ENCODE data around the gene RBM18. TPM values are rescaled to one million over a fixed set of nuclear protein-coding genes. Genes with fewer than 3 reads are reported as not detected.
A peak's percentile ranks its signal among the peaks of the same experiment; 100 is the strongest.

Gene RBM18
- total RNA-seq, 1 experiment from 2014 or later: 5.6 TPM

- Histone ChIP-seq H3K36me3 (replicated peaks; ENCODE audit: control insufficient read depth, insufficient read depth, low read length) (peaks cover 6% of the 10 kb centered on the region), H3K4me3 (ENCODE audit: insufficient read depth, low read depth, low read length) (no peak overlapping the region), H3K27me3 (ENCODE audit: control insufficient read depth, insufficient read depth, low read length) (no peaks in the 10 kb centered on the region)
- no peak for DNase-seq
Observed at GRCh38 chr9:122239722-122240121, 24.9 kb downstream of the RBM18 start.

DNA sequence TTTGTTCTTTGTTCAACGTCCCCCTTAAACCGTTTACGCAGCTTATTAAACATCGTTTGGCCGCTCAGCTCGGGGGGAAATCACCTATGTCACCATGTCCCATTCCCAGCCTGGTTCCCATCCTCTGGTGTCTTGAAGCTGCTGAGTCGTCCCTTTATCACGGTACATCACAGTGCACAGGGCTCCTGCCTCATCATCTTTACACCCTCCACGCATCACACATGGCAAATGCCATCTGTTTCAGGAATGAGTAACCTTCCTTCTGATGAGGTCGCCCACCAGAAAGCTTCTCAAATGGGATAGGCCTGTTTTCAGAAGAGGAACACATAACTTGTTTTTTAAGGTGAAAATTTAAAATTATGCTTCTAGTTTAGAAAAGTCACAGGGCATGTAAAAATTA, 28.0 kb downstream of the RBM18 start:
- Histone ChIP-seq H3K4me3 (ENCODE audit: insufficient read depth, low read depth, low read length) (no peak overlapping the region), H3K27me3 (ENCODE audit: control insufficient read depth, insufficient read depth, low read length) (peaks cover 6% of the 10 kb centered on the region), H3K36me3 (replicated peaks; ENCODE audit: control insufficient read depth, insufficient read depth, low read length) (peaks cover 5% of the 10 kb centered on the region)
- DNase-seq: no peak

GRCh38 chr9:122234022-122234748, 30.5 kb downstream of the RBM18 start:
- no peak overlapping the region for H3K4me3 ChIP-seq (ENCODE audit: insufficient read depth, low read depth, low read length)
- H3K36me3 ChIP-seq (replicated peaks; ENCODE audit: control insufficient read depth, insufficient read depth, low read length): no peaks in the 10 kb centered on the region
- peaks cover 31% of the 10 kb centered on the region for H3K27me3 ChIP-seq (ENCODE audit: control insufficient read depth, insufficient read depth, low read length)
- DNase-seq: no peak

DNA sequence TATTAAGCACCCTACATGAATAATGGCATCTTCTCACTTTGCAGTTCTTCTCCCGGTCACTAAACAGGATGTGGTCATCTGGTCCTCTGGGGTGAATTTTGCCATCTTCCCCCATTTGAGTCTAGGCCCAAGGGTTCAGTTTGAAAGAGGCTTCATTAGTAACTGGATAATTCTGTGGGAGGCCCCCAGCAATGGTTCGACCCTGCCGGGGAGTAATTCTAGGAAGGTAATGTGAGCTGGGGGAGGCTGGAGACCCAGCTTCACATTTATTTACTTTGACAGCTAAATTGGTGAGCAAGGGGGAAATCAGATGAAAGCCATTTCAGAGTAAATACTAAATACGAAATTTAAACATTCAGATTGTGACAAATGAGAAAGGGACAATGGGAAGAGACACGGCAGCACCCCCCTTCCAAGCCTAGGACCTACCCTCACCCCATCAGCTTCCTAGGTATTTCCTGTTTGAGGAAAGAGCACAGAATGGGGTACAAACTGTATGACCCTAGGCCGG, 31.8 kb downstream of the RBM18 start:
- H3K27me3 ChIP-seq (ENCODE audit: control insufficient read depth, insufficient read depth, low read length): peaks cover 44% of the 10 kb centered on the region
- no peak overlapping the region for H3K4me3 ChIP-seq (ENCODE audit: insufficient read depth, low read depth, low read length)
- H3K36me3 ChIP-seq (replicated peaks; ENCODE audit: control insufficient read depth, insufficient read depth, low read length): no peaks in the 10 kb centered on the region
- no peak for DNase-seq

DNA sequence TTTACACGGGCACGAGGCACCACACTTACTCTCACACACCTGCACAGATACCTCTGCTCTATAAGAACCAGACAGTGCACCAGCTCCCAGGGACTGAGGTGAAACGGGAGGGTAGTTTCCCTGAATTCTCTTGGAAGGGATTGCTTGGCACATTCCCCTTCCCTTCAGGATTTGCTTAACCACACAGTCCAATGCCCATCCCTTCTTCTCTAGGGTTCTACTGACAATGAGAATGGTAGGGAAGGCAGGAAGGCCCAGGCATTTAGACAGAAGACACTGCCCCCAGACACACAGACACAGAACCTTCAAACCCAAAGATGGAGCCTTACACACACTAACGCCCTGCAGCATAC, 35.2 kb downstream of the RBM18 start:
- DNase-seq: no peak
- Histone ChIP-seq H3K4me3 (ENCODE audit: insufficient read depth, low read depth, low read length) (no peak overlapping the region), H3K36me3 (replicated peaks; ENCODE audit: control insufficient read depth, insufficient read depth, low read length) (no peaks in the 10 kb centered on the region), H3K27me3 (ENCODE audit: control insufficient read depth, insufficient read depth, low read length) (peaks cover 78% of the 10 kb centered on the region)

DNA sequence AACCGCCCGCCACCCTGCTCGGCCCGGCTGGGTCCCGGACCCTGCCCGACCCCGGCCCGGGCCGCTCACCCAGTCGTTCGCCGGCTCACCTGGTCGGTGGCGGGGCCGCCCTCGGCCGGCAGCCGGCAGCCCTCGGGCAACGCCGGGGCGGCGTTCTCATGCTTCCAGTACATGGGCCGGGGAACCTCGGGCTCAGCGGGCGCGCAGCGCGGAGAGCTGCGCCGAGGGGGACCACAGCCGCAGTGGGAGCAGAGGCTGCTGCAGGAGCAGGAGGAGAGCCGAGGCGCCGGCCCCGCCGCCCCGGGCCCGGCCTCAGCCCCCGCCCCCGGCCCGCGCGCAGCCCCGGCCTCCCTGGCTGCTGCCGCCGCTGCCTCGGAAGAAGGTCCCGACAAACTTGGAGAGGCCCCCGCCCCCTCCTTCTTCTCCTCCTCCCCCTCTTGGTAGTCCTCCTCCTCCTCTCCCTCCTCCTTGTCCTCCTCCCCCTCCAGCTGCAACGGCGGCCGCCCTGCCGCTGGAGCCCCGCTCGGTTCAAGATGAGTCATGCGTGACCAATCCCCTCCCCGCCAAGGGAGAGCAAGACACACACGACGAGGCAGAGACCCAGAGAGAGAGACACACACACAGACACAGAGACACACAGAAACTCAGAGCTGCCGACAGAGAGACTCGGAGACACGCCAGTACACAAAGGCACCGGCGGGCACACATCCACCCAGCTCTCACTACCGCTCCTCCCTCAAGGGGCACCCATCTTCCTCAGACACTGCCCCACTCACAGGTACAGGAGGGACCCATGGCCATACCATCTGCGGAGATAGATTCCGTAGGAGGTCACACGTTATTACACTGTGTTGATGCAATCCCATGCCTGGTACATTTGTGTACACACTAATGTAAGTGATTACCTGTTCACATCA, 35.8 kb downstream of the RBM18 start, which contains the start of gene LHX6:
Gene LHX6 (minus strand): TSS at position 390 of the 917 bp plus-strand sequence. CDS start 217 bp downstream, at position 173.
- DNase-seq: peak; percentile 80
- peaks cover 84% of the 10 kb centered on the region for H3K27me3 ChIP-seq (ENCODE audit: control insufficient read depth, insufficient read depth, low read length)
- peak within 1 kb of the TSS; percentile 36 for H3K4me3 ChIP-seq (ENCODE audit: insufficient read depth, low read depth, low read length)
- no peaks in the 10 kb centered on the region for H3K36me3 ChIP-seq (replicated peaks; ENCODE audit: control insufficient read depth, insufficient read depth, low read length)

GRCh38 chr9:122228191-122228567, 36.5 kb downstream of the RBM18 start:
- peak overlapping the region; percentile 36 for H3K4me3 ChIP-seq (ENCODE audit: insufficient read depth, low read depth, low read length)
- no peaks in the 10 kb centered on the region for H3K36me3 ChIP-seq (replicated peaks; ENCODE audit: control insufficient read depth, insufficient read depth, low read length)
- peaks cover 91% of the 10 kb centered on the region for H3K27me3 ChIP-seq (ENCODE audit: control insufficient read depth, insufficient read depth, low read length)
- DNase-seq: peak; percentile 80

DNA sequence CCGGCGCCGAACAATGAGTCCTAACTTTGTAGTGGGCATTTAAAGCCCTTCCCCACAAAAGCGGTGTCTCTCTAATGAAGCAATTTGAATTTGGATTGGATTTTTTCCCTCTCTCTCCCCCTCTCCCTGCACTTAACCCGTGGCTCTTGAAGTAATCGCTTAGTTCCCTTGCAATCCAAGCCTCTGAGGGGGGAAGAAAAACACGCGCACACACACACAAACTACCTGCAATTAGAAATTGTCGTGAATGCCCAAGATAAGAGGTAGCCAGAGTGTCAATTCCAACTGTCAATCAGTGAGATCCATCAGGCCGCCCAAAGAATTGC, 37.1 kb downstream of the RBM18 start:
- no peak for DNase-seq
- Histone ChIP-seq H3K36me3 (replicated peaks; ENCODE audit: control insufficient read depth, insufficient read depth, low read length) (no peaks in the 10 kb centered on the region), H3K4me3 (ENCODE audit: insufficient read depth, low read depth, low read length) (no peak overlapping the region; the same call in 1 of the 2 replicates), H3K27me3 (ENCODE audit: control insufficient read depth, insufficient read depth, low read length) (peaks cover 97% of the 10 kb centered on the region)

DNA sequence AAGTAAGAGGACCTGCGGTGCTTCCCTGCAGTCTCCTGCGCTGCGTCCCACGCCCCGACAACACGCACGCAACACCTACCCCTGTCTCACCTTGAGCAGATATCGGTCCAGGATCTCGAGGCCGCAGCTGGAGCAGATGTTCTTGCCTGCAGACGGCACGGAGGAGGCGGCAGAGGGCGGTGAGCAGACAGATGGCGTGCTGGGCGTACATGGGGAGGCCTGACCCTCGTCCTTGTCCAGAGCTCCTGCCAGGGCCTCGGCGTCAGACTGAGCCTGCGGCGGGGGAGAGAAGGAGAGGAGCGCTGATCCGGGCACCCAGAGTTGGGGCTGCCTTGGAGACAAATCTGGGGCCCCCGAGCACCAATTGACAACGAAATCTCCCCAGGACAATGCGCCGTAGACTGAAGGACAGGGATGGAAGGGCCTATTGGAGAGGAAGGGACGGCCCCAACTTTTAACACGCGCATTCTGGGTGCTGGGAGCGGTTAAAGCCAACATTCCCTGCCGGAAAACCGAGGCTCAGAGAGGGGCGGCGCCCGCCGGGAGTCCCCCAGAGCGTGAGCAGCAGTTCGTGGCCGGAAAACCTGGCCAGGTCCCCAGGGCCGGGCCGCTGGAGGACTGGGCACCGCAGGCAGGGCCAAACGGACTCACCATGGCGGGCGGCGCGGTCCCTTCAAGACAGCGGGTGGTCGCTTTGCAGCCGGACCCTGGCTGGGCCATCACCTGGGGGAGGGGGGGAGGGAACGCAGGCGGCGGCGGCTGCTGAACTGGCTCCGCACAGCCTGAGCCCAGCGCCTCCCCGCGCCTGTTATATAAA, 37.7 kb downstream of the RBM18 start:
- Histone ChIP-seq H3K27me3 (ENCODE audit: control insufficient read depth, insufficient read depth, low read length) (peaks cover 100% of the 10 kb centered on the region), H3K4me3 (ENCODE audit: insufficient read depth, low read depth, low read length) (peak overlapping the region; percentile 17; the same call in 1 of the 2 replicates), H3K36me3 (replicated peaks; ENCODE audit: control insufficient read depth, insufficient read depth, low read length) (no peaks in the 10 kb centered on the region)
- peak; percentile 91 for DNase-seq

- H3K4me3 ChIP-seq (ENCODE audit: insufficient read depth, low read depth, low read length): peak overlapping the region; percentile 17; the same call in 1 of the 2 replicates
- peaks cover 100% of the 10 kb centered on the region for H3K27me3 ChIP-seq (ENCODE audit: control insufficient read depth, insufficient read depth, low read length)
- peak; percentile 81 for DNase-seq
- H3K36me3 ChIP-seq (replicated peaks; ENCODE audit: control insufficient read depth, insufficient read depth, low read length): no peaks in the 10 kb centered on the region
Observed at GRCh38 chr9:122226142-122226757, 38.4 kb downstream of the RBM18 start.

- peak; percentile 69 for DNase-seq
- H3K27me3 ChIP-seq (ENCODE audit: control insufficient read depth, insufficient read depth, low read length): peaks cover 100% of the 10 kb centered on the region
- no peaks in the 10 kb centered on the region for H3K36me3 ChIP-seq (replicated peaks; ENCODE audit: control insufficient read depth, insufficient read depth, low read length)
- H3K4me3 ChIP-seq (ENCODE audit: insufficient read depth, low read depth, low read length): peak overlapping the region; percentile 17; the same call in 1 of the 2 replicates
Observed at GRCh38 chr9:122225312-122226141, 39.1 kb downstream of the RBM18 start.

- no peaks in the 10 kb centered on the region for H3K36me3 ChIP-seq (replicated peaks; ENCODE audit: control insufficient read depth, insufficient read depth, low read length)
- no peak overlapping the region for H3K4me3 ChIP-seq (ENCODE audit: insufficient read depth, low read depth, low read length)
- no peak for DNase-seq
- peaks cover 100% of the 10 kb centered on the region for H3K27me3 ChIP-seq (ENCODE audit: control insufficient read depth, insufficient read depth, low read length)
Observed at GRCh38 chr9:122223435-122223834, 41.2 kb downstream of the RBM18 start.

- DNase-seq: peak; percentile 22
- no peaks in the 10 kb centered on the region for H3K36me3 ChIP-seq (replicated peaks; ENCODE audit: control insufficient read depth, insufficient read depth, low read length)
- H3K4me3 ChIP-seq (ENCODE audit: insufficient read depth, low read depth, low read length): no peak overlapping the region
- peaks cover 100% of the 10 kb centered on the region for H3K27me3 ChIP-seq (ENCODE audit: control insufficient read depth, insufficient read depth, low read length)
Observed at GRCh38 chr9:122222791-122223190, 41.8 kb downstream of the RBM18 start.

Measured in H7 (cell line).